HG02678 (cell line): ENCODE measurements around the gene CEP89.
"Not testable (repeated sequence)": the region's sequence is repeated elsewhere in the genome, so short reads cannot be mapped to it uniquely, and the experiment has no call there.

Experiments
- ATAC-seq: cut with Tn5 transposase; IDR thresholded peaks from one replicate; pipeline ENCODE4 v1.9.1; 2021; ENCODE audit warnings: mild to moderate bottlenecking, moderate library complexity; ENCODE audit not compliant: unreplicated experiment

The CEP89 gene

DNA sequence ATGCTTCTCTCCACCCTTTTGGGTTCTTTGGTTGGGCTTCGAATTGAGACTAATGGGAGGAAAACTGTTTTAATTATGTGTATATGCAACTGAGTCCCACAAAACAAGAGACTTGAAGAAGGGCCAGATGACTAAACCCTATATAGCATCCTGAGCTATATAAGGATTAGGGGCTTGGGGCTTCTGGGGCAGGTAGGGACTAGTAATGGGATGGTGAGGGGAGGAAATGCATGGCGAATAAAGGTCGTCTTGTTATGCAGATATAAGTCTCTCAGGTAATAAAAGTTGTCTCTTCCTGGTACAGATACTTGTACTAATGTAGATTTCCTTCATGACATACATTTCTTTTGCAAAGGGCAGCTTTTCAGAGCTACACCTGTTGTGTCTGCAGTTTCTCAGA lies 99.4 kb downstream of the CEP89 start:
- ATAC-seq, result no peak

GRCh38 chr19:32870981-32871451 lies 100.7 kb downstream of the CEP89 start:
- no peak for ATAC-seq

DNA sequence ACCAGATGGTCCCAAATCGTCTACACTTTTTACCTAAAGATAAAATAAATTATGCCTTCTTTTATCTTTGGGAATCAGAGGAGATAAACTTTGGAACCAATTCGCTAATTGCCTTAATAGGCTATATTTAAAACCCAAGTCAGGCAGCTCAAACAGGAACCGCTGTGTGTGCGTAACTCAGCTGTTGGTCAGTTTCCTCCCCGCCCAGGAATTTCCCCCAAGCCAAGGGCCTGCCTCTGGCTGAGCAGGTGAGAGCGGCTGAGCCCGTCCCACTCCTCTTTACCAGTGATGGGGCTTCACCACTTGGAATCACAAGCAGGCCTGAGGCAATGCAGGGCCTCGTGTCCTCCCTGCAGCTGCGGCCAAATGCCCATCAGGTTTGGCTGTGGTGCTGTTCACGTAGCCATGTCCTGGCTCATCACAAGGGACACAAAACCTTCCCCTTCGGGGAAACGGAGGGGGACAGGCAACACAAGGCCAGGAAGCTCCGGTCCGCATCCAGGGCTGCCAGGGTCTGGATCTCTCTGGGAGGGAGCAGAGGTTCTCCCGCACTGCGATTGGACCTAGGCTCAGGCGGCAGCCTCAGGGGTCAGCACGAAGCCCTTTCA lies 101.7 kb downstream of the CEP89 start:
- no peak for ATAC-seq

GRCh38 chr19:32869369-32869965 lies 102.3 kb downstream of the CEP89 start, which contains the start of gene SLC7A9:
TSS of gene SLC7A9 (minus strand) at chr19:32869767. CDS start at chr19:32868534, 1,233 bp downstream.
- ATAC-seq, result no peak

GRCh38 chr19:32868206-32868950 lies 103.4 kb downstream of the CEP89 start:
- no peak for ATAC-seq

DNA sequence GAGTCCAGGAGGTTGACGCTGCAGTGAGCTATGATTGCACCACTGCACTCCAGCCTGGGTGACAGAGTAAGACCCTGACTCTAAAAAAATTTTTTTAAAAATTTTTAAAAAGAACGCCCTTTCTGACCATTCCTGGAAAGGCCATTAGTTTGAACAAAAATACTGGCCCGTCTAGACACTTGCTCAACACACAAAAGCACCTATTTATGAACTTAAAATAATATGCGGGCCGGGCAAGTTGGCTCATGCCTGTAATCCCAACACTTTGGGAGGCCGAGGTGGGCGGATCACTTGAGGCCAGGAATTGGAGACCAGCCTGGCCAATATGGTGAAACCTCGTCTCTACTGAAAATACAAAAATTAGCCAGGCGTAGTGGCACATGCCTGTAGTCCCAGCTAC lies 104.3 kb downstream of the CEP89 start:
- not testable (repeated sequence) for ATAC-seq

DNA sequence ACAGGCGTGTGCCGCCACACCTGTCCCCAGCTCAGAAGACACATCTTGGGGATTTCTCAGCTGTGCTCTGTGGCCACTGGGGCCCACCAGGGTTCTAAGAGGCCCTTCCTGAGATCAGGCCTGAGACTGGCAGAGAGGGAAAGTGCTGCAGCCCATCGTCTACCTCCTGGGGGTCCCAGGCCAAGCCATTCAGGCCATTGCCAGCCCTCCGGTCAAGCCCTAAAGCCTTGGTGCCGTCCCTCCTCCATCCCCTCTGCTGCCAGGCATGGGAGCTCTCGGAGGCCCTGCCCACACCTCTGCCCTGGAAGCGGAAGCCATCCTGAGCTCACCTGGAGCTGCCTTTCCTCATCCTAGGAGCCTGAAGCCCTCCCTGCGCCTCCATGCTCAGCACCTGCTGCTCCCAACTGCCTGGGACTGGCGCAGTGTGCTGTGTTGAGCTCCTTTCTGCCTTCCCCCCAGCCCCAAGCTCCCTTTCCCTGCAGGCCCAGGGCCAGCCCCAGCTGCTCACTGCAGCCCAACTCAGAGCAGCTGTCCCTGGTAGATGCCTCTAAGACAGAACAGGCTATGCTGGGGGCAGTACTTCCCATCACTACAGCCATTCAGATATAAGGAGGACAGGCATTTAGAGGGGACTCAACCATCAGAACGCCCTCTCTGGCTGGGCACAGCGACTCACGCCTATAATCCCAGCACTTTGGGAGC lies 105.0 kb downstream of the CEP89 start:
- no peak for ATAC-seq

DNA sequence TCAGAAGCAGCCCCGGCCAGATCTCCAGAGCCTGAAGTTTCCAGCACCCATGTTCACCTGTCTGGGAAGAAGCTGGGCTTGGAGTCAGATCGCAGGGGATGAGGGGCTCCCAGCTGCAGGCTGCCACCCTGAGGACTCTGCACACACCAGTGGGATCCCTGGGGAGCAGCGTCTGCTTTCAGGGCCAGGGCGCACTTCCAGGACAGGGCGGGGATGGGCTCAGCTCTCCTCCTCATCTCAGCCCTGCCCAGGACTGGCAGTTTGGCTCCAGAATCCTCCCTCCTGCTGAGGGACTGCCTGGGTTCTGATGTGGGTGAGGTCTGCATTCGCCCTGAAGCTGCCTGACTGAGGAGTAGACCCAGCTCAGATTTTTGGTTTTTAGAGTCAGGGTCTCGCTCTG lies 105.7 kb downstream of the CEP89 start:
- ATAC-seq, result no peak

DNA sequence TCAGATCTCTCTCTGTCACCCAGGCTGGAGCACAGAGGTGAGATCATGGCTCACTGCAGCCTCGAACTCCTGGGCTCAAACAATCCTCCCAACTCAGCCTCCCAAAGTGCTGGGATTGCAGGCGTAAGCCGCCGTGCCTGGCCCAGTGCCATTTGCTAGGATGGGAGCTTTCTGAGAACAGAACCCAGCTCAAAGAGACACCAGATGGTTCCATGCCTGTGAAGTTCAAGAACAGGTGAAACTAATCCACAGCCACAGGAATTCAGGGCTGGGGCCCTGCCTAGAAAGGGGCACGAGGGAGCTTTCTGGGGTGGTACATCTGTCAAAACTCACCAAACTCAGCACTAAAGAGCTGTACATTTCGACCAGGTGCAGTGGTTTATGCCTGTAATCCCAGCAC lies 106.4 kb downstream of the CEP89 start:
- no peak for ATAC-seq

GRCh38 chr19:32864318-32865007 lies 107.3 kb downstream of the CEP89 start:
- no peak for ATAC-seq

GRCh38 chr19:32863841-32864240 lies 107.9 kb downstream of the CEP89 start:
- ATAC-seq, result no peak

DNA sequence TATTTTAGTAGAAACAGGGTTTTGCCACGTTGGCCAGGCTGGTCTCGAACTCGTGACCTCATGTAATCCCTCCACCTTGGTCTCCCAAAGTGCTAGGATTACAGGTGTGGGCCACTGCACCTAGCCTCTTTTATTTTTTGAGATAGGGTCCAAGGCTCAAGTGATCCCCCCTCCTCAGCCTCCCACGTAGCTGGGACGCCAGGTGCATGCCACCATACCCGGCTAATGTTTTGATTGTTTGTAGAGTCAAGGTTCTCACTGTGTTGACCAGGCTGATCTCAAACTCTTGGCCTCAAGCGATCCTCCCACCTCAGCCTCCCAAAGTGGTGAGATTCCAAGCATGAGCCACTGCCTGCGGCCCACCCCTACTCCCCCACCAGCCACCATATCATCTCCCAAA lies 108.5 kb downstream of the CEP89 start:
- ATAC-seq, result no peak

DNA sequence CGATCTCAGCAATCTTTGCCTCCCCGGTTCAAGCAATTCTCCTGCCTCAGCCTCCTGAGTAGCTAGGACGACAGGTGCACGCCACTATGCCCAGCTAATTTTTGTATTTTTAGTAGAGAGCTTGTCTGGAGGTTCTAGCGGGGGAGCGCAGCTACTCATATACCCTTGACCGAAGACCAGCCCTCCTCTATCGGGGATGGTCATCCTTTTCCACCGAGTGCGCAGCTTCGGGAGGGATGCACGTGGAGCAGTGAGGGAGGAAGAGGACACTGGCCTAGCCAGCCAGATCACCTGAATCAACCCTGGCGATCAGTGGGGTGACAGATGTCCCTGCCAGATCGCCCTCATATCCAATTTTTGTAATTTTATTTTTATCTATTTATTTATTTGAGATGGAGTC lies 109.0 kb downstream of the CEP89 start:
- no peak for ATAC-seq

GRCh38 chr19:32862173-32862572 lies 109.6 kb downstream of the CEP89 start:
- no peak for ATAC-seq

- ATAC-seq, result no peak
These were observed 110.2 kb downstream of the CEP89 start for GRCh38 chr19:32861596-32861995.

GRCh38 chr19:32859591-32859990 lies 112.2 kb downstream of the CEP89 start:
- no peak for ATAC-seq

DNA sequence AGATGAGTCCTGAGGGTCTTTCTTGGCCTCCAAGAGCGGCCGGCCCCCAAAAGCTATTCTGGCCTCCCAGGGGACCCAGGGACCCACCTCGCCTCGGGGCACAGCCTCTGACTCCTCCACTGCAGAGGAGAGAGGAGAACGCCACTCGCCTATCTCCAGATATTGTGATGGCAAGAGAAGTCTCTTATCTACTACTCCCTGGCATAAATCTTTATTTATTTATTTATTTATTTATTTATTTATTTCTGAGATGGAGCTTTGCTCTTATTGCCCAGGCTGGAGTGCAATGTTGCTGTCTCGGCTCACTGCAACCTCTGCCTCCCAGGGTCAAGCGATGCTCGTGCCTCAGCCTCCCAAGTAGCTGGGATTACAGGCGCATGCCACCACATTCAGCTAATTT lies 113.2 kb downstream of the CEP89 start:
- ATAC-seq, result no peak

DNA sequence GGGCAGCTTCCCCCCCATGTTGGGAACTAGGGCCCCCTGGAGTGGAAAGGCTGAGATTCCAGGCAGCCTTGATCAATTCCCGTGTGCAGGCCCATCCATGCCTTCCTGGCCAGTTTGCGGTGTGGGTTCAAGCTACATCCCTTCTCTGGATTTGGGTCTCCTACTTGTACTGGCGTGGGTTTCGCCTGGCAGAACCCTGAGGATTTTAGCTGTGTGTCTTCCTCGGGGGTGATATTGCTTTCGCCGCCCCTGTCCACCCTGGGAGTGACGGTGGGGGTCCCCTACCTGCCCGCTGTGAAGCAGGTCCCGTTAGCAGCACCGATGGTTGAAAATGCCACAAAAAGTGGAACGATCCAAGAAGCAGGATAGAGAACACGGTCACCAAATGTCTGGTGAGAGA lies 113.6 kb downstream of the CEP89 start:
- ATAC-seq, result no peak

- no peak for ATAC-seq
These were observed 114.2 kb downstream of the CEP89 start for GRCh38 chr19:32857584-32857983.

GRCh38 chr19:32856818-32857217 lies 114.9 kb downstream of the CEP89 start:
- not testable (repeated sequence) for ATAC-seq

GRCh38 chr19:32852216-32852615 lies 119.5 kb downstream of the CEP89 start:
- ATAC-seq, result no peak
